Panc1 (cell line): ENCODE measurements around the gene B3GNT4. TPM values are rescaled to one million over a fixed set of nuclear protein-coding genes. Genes with fewer than 3 reads are reported as not detected.

Source experiments
- ATAC-seq: fragments of 200-7000 bp; cut with Tn5 transposase; 2 replicates; pipeline ENCODE4 v1.9.1; 2020; ENCODE audit warnings: mild to moderate bottlenecking, moderate library complexity
- BruUV-seq: library from RNA; stranded (reverse); fragments of 400-500 nt; replicated peaks from 2 replicates; lab custom pipeline; 2021; lab: Mats Ljungman, UMichigan
- CTCF ChIA-PET: fragments of 300-600 bp; sonication (Branson Sonifier 250); formaldehyde crosslinking; loops from one replicate; lab custom pipeline; 2022; ENCODE audit warnings: antibody characterized with exemption; lab: Charles Lee
- POLR2A ChIA-PET: fragments of 300-600 bp; sonication (Branson Sonifier 250); formaldehyde crosslinking; loops from one replicate; lab custom pipeline; 2022; ENCODE audit warnings: antibody characterized with exemption; lab: Charles Lee
- DNase-seq: peaks from one replicate; pipeline ENCODE4 v3.0.0-alpha.2; 2010; ENCODE audit warnings: low read depth, low spot score
- H3K27ac ChIP-seq: 2 replicates; pipeline ENCODE4 v1.5.1; 2011; ENCODE audit warnings: mild to moderate bottlenecking, low read length, inconsistent platforms
- H3K27me3 ChIP-seq: fragments of 200-500 bp; sonication (Bioruptor generic); 2 replicates; pipeline ENCODE4 v1.6.0; 2014; ENCODE audit warnings: low read length, inconsistent platforms; ENCODE audit not compliant: control insufficient read depth, insufficient read depth
- H3K36me3 ChIP-seq: fragments of 200-500 bp; sonication (Bioruptor generic); 2 replicates; pipeline ENCODE4 v1.5.1; 2014; ENCODE audit warnings: inconsistent platforms, mild to moderate bottlenecking, low read length, moderate library complexity; ENCODE audit not compliant: control insufficient read depth, insufficient read depth
- H3K4me1 ChIP-seq: 2 replicates; pipeline ENCODE4 v1.5.1; 2011; ENCODE audit warnings: inconsistent platforms, mild to moderate bottlenecking, low read length, moderate library complexity; ENCODE audit not compliant: control insufficient read depth, insufficient read depth
- H3K4me3 ChIP-seq, 2 experiments: 2 replicates each; pipeline ENCODE4 v1.5.1; 2011 to 2012; ENCODE audit warnings: low read depth in 2 of 2, low read length in 2 of 2, mild to moderate bottlenecking in 2 of 2, inconsistent platforms in 1 of 2, moderate library complexity in 1 of 2
- H3K9me3 ChIP-seq: fragments of 200-500 bp; sonication (Bioruptor generic); 2 replicates; pipeline ENCODE4 v1.5.1; 2014; ENCODE audit warnings: low read depth, mild to moderate bottlenecking, inconsistent platforms, low read length, moderate library complexity; ENCODE audit not compliant: control insufficient read depth, insufficient read depth
- CTCF ChIP-seq: fragments of 450-650 bp; IDR thresholded peaks from 2 replicates; pipeline ENCODE4 v1.5.1; 2017; ENCODE audit warnings: mild to moderate bottlenecking
- POLR2AphosphoS5 ChIP-seq: IDR thresholded peaks from 2 replicates; pipeline ENCODE4 v1.6.1; 2012; ENCODE audit warnings: mild to moderate bottlenecking, low read depth, low read length, moderate library complexity
- REST ChIP-seq, 2 experiments: IDR thresholded peaks; 2 replicates each; pipeline ENCODE4 v1.6.1; 2011 to 2012; ENCODE audit warnings: low read depth in 2 of 2, control low read depth in 1 of 2, low read length in 1 of 2, mild to moderate bottlenecking in 1 of 2, moderate library complexity in 1 of 2; ENCODE audit not compliant: insufficient read depth in 1 of 2
- SIN3A ChIP-seq: IDR thresholded peaks from 2 replicates; pipeline ENCODE4 v1.6.1; 2012; ENCODE audit warnings: low read depth, mild to moderate bottlenecking, low read length, moderate library complexity, borderline replicate concordance; ENCODE audit not compliant: insufficient read depth
- TCF7L2 ChIP-seq: IDR thresholded peaks from 2 replicates; pipeline ENCODE4 v1.6.1; 2011; ENCODE audit warnings: mild to moderate bottlenecking, low read depth, low read length, inconsistent platforms
- in situ Hi-C: cut with HindIII; loops from 2 replicates; pipeline ENCODE4 v1.10.0; 2016; ENCODE audit warnings: low sequenced_read_pairs, low pct_unique_long_range_greater_than_20kb
- intact Hi-C: fragments of 100-400 bp; cut with micrococcal nuclease; formaldehyde crosslinking; loops from one replicate; pipeline ENCODE4 v1.10.0; 2022; ENCODE audit not compliant: unreplicated experiment
- total RNA-seq: library from RNA; stranded (reverse); gene quantifications from one replicate; pipeline ENCODE4 v1.2.1, GENCODE V29; 2021; ENCODE audit not compliant: unreplicated experiment

B3GNT4 gene
- total RNA-seq, 1 experiment from 2014 or later = 1.8 TPM

- Histone ChIP-seq H3K4me1 (no peaks in the 10 kb centered on the region), H3K4me3 (no peak overlapping the region), H3K27me3 (no peaks in the 10 kb centered on the region), H3K36me3 (no peaks in the 10 kb centered on the region), H3K27ac (no peak overlapping the region), H3K9me3 (no peaks in the 10 kb centered on the region)
- in situ Hi-C loops (no loop called here), intact Hi-C loops (no loop called here)
- POLR2A ChIA-PET = no interaction called here
- no peak for TF ChIP-seq CTCF
- no peak for TF ChIP-seq SIN3A
- TF ChIP-seq TCF7L2 = no peak
- no peak for TF ChIP-seq POLR2AphosphoS5
- TF ChIP-seq REST (IDR thresholded peaks at IDR 0.05; ENCODE audit: insufficient read depth in 1 of 2, low read depth in 2 of 2, low read length in 1 of 2) = no peak
- ATAC-seq (no peak), DNase-seq (no peak)
- no TSS peak for BruUV-seq
- CTCF ChIA-PET = no interaction called here
These were observed 41.8 kb upstream of the B3GNT4 start for GRCh38 chr12:122161682-122162081.

- Histone ChIP-seq H3K9me3 (no peaks in the 10 kb centered on the region), H3K36me3 (no peaks in the 10 kb centered on the region), H3K4me3 (no peak overlapping the region), H3K27ac (no peak overlapping the region), H3K27me3 (no peaks in the 10 kb centered on the region), H3K4me1 (no peaks in the 10 kb centered on the region)
- no TSS peak for BruUV-seq
- no peak for ATAC-seq
- in situ Hi-C loops (no loop called here), intact Hi-C loops (no loop called here)
- TF ChIP-seq TCF7L2 (no peak), CTCF (no peak)
- POLR2A ChIA-PET = no interaction called here
- DNase-seq = no peak
- CTCF ChIA-PET = interaction anchor here (0.6 kb wide), 1 partner anchor 40 kb away, joined by 3 read pairs; no protein-coding TSS in a partner anchor
These were observed 40.5 kb upstream of the B3GNT4 start for GRCh38 chr12:122162976-122163375.
